ENCODE measurements around the gene EXOC3.
"Not testable (repeated sequence)": the region's sequence is repeated elsewhere in the genome, so short reads cannot be mapped to it uniquely, and the experiment has no call there.

DNA sequence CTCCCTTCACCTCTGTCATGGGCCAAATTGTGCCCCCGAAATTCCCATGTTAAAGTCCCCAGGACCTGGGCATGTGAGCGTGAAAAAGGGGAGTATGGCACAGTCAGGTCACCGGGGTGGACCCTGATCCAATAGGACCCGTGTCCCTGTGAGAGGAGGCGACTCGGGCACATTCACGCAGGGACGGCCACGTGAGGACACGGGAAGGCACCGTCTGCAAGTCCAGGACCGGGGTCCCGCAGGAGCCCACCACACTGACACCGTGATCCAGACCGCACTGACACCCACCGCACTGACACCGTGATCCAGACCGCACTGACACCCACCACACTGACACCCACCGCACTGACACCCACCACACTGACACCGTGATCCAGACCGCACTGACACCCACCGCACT lies 43.6 kb downstream of the EXOC3 start:
- TF ChIP-seq, protein P1, sequence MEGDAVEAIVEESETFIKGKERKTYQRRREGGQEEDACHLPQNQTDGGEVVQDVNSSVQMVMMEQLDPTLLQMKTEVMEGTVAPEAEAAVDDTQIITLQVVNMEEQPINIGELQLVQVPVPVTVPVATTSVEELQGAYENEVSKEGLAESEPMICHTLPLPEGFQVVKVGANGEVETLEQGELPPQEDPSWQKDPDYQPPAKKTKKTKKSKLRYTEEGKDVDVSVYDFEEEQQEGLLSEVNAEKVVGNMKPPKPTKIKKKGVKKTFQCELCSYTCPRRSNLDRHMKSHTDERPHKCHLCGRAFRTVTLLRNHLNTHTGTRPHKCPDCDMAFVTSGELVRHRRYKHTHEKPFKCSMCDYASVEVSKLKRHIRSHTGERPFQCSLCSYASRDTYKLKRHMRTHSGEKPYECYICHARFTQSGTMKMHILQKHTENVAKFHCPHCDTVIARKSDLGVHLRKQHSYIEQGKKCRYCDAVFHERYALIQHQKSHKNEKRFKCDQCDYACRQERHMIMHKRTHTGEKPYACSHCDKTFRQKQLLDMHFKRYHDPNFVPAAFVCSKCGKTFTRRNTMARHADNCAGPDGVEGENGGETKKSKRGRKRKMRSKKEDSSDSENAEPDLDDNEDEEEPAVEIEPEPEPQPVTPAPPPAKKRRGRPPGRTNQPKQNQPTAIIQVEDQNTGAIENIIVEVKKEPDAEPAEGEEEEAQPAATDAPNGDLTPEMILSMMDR (IDR thresholded peaks at IDR 0.05; ENCODE audit: insufficient read depth, low read length): not testable (repeated sequence)
- not testable (repeated sequence) for TF ChIP-seq GABPA, POLR2AphosphoS5 (IDR thresholded peaks at IDR 0.05; ENCODE audit: low read depth)

Data from HL-60 (cell line).